Ishikawa (cell line): Measurements from ENCODE around the gene TLE4.

Experiments
- CEBPB ChIP-seq: IDR thresholded peaks from 2 replicates; pipeline ENCODE4 v1.6.1; 2012
- CREB1 ChIP-seq: IDR thresholded peaks from 2 replicates; pipeline ENCODE4 v1.6.1; 2012; ENCODE audit warnings: low read depth
- EP300 ChIP-seq: IDR thresholded peaks from 2 replicates; pipeline ENCODE4 v1.6.1; 2012; ENCODE audit warnings: borderline replicate concordance
- FOXM1 ChIP-seq: IDR thresholded peaks from 2 replicates; pipeline ENCODE4 v1.6.1; 2012; ENCODE audit warnings: low read depth, borderline replicate concordance
- NFIC ChIP-seq: IDR thresholded peaks from 2 replicates; pipeline ENCODE4 v1.6.1; 2012
- RAD21 ChIP-seq: IDR thresholded peaks from 2 replicates; pipeline ENCODE4 v1.6.1; 2012; ENCODE audit warnings: low read depth
- TAF1 ChIP-seq: IDR thresholded peaks from 2 replicates; pipeline ENCODE4 v1.6.1; 2012; ENCODE audit warnings: low read depth, mild to moderate bottlenecking
- TCF12 ChIP-seq: IDR thresholded peaks from 2 replicates; pipeline ENCODE4 v1.6.1; 2012; ENCODE audit warnings: low read depth
- TEAD4 ChIP-seq: IDR thresholded peaks from 2 replicates; pipeline ENCODE4 v1.6.1; 2012
- USF1 ChIP-seq: IDR thresholded peaks from 2 replicates; pipeline ENCODE4 v1.6.1; 2012
- YY1 ChIP-seq: IDR thresholded peaks from 2 replicates; pipeline ENCODE4 v1.6.1; 2012; ENCODE audit warnings: low read depth
- ZBTB7A ChIP-seq: IDR thresholded peaks from 2 replicates; pipeline ENCODE4 v1.6.1; 2012; ENCODE audit warnings: low read depth

- TF ChIP-seq NFIC = no peak
- no peak for TF ChIP-seq RAD21
- TF ChIP-seq FOXM1 = no peak
- no peak for TF ChIP-seq CREB1
- TF ChIP-seq USF1 = no peak
- no peak for TF ChIP-seq TEAD4
- no peak for TF ChIP-seq ZBTB7A
- TF ChIP-seq CEBPB = no peak
- no peak for TF ChIP-seq EP300
- TF ChIP-seq YY1 = no peak
- no peak for TF ChIP-seq TCF12
- no peak for TF ChIP-seq TAF1
These were observed 70.9 kb downstream of the TLE4 start for GRCh38 chr9:79642671-79643070.
